D341Med (cell line): Measurements from ENCODE around the gene ZC3H12C.
A peak's percentile ranks its signal among the peaks of the same experiment; 100 is the strongest.

ENCODE experiments used
- DNase-seq: peaks from one replicate; pipeline ENCODE4 v3.0.0; 2012; ENCODE audit warnings: low spot score

The ZC3H12C gene

DNA sequence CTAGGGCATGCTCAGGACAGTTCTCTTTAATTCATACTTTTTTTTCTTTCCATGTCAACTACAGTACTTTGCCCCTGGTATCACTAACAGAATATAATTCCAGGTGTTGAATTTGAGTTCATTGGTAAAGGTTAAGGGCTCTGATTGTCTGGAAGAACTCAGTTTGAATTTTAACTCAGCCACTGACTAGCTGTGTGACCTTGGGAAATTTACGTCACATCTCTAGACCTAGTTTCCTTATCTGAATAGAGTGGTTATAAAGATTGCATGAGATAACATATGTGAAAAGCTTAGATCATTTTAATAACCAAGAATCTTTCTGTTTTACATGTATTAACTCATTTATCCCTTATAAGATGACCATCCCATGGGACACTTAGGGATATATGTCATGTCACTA is 15.8 kb upstream of the ZC3H12C start:
- DNase-seq: no peak

DNA sequence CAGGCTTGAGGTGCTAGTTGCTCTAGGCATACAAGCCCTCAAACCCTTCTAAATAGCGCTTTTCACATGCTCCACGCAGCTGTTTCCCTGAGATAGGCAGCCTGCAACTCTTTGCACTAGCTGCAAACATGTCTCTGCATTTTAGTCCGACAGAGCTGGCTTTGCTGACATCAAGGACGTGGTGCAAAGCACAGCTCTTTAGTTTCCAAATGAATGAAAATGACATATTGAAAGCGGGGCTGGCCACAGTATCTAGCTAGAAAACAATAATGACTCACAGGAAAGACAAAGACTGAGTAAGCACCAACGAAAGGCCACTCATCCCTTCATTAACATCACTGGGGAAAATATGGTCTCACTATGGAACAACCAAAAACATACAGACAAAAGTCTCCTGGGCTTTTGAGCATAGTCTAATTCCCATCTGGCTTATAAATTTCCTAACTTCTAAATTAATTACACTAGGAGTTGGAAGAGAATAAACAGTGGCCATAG is 15.3 kb upstream of the ZC3H12C start:
- DNase-seq: no peak

DNA sequence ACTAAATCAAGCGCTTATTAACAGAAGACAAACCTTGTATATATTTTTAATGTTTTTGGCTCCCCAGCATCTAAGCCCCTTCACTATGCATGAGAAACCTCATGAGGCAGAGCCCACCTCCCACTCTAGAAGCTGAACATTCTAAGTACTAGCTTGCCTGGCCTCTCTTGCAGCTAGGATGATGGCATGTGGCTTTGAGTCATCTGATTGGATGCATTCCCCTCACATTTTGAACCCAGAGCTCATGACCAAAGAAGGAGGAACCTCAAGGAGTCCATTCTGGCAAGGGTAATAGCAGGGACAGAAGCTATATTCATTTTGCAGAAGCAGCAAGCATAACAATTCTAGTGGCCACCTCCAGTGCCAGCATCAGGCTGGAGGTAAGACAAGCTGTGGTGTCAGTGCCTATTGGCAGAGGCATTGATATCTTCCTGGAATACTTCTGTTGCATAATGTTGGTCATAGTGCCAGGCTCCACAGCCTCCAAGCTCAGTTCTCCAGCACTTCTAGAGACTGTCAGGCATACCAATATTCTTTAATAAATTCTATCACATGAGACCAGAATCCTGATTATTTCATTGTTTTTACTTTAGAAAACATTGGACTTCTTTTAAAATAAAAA is 14.2 kb upstream of the ZC3H12C start:
- no peak for DNase-seq

DNA sequence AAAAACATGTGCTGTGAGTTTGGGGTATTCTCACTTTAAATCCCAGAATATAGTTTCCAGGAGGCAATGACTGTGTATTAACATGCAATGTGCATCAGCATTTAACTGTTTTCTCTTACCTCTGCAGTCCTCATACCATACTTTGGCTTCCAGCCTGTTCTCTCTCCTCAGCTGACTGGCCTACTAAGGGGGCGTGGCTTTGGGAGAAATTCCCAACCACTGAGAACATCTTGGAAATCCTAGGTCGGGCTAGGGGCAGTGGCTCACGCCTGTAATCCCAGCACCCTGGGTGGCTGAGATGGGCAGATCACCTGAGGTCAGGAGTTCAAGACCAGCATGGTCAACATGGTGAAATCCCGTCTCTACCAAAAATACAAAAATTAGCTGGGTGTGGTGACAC is 13.5 kb upstream of the ZC3H12C start:
- no peak for DNase-seq

DNA sequence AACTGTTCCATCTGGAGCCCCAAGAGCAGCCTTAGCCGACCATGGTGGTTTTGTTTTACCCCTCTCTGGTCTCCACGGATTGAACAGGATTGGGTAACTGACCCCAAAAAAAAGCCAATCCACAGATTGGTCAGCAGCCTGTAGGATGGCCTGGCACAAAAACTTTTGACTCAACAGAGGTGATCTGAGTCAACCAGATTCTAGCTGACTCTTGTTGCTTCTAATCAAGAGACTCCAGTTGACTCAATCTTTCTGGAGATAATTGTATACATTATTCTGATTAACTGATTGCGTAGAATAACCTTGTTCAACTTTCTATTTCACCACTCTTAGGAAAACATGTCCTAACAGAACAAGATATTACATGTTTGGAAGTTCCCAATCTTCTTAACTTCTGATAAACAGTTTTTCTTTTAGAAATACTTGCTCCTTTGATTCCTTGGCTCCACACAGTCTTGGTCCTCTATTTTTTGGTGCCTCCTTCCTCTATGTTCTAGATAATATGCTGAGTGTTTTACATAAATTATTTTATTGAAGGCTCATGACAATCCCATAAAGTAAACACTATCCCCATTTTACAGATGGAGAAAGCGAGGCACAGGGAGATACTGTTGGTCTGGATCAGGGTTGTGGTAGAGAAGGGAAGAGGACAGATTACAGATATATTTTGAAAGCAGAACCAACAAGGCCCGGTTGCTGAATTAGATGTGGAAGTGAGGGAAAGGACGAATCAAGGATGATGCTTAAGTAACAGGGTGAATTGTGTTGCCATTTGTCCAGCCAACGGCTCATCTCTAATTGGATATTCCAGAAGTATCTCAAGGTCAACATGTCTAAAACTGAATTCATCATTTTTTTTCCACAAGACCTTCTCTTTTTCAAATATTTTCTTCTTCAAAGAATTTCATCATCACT is 11.5 kb upstream of the ZC3H12C start:
- DNase-seq: no peak

DNA sequence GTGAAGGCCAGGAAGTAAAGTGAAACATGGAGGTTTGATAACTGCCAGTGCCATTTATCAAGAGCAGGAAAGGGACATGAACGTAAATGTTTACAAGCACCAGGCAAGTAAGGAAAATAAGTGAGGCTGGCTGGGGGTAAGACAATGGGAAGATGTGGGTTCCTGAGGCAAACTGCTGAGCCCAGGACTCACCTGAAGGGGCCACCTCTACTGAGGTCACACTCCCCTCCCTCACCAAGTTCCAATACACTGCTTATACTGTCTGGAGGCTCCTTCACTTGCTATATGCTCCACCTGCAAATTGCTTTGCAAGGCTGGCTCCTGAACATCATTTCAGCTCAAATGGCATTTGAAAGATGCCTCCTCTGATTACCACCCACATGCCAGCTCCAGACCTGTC is 10.3 kb upstream of the ZC3H12C start:
- no peak for DNase-seq

DNA sequence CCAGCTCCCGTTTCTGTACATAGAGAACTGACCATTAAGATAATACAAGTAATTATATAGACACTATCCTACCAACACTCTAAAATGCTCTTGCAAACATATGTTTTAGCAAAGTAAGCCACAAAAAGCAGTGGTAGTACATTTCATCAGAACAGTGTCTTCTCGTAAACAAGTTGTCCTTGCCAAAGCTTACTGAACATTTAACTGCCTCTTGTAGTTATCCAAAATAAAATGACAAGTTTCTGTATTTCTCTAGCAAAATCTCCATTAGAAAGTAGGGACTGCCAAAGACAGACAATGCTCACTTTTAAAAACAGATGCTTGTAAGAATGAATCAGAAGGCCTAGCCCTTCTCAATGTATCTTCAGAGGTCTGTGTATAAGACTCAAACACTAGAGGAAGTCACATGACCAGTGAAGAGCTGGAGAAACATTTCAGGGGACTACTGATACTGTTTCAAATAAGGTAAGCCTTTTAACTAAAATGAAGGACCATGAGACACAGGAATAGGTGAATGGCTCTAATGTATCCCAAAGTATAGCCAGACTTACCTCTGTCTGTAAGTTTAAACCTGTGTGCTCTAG is 7.8 kb upstream of the ZC3H12C start:
- no peak for DNase-seq

DNA sequence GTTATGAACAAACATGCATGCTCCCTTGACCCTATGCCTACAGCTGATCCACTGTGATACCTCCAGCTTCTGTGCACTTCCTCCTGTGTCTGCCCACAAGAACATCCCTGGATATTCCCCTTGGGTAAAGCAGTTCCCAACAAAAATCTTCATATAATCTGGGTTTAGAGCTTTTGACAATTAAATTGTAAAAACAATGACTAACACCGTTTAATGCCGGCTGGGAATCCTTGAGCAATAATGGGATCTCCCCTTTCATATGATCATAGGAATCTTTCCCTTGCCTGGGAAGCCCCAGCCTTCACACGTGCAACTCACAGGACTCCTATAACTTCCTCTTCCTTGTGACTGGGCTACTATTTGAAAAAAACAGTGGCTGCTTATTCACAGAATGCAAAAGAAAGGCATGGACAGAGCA is 6.3 kb upstream of the ZC3H12C start:
- no peak for DNase-seq

DNA sequence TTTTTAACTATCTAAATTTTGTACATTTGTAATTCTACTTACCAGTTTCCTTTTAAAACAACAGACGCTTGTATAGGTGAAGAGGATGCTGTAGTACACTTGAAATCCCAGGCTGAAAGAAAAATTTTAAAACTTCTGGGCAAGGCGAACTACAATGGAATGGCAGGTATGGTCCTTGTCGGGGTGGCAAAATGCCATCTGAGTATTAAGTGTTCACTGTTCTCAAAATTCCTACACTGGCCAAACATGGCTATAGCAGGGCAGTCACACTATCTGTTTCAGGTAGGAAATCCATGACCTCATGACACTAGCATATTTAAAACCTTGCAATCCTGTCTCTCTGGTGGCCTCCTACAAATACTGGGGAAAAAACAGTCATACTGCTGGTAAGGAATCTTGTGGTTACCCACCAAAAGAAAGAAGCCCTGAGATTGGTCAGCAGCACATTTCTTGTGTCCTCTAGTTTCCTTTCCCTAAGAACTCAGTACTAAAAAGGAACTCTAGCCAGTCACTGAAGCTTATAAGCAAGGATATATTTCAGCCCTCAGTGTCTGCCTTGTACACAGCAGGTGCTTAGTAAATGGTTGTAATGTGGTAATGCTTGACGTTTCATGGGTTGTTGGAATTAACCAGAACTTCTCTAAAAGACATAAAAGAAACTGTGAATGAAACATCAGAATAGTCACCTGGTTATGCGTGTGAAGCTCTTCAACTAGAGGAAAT is 5.2 kb upstream of the ZC3H12C start:
- no peak for DNase-seq

DNA sequence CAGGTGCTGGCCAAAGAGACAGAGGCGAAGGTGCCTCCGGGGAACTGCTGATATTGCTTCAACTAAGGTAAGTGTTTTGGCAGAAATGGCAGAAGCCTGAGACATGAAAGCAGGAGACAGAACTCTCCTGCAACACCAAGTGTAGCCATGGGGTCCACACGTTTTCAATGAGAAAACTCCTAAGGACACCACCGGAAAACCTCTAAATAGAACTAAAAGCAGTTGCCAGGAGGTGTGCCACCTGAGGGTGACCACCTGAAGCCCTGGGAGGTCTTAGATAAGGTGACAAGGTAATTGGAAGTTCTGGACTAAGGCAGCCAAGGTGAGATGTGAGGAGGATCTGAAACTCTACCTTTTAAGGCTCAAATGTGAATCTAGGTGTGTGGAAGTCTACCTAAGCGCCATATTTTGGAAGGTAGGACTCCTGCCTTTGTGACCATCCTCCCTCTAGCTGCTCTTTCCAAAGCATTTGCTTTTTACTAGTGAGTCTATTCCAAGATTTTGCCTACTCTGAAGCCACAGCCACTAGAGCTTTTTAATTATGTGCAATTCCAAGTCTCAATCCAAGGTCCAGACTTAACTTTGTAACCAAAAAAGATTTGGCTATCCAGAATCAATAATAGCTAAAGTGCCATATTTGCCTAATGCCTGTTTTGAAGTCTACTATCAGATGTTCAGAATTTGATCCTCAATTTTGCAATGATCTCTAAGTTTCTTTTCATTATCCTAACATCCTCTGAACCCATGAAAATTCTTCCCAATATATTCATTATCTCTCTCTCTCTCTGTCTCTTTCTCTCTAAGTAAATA is 4.5 kb upstream of the ZC3H12C start:
- no peak for DNase-seq

DNA sequence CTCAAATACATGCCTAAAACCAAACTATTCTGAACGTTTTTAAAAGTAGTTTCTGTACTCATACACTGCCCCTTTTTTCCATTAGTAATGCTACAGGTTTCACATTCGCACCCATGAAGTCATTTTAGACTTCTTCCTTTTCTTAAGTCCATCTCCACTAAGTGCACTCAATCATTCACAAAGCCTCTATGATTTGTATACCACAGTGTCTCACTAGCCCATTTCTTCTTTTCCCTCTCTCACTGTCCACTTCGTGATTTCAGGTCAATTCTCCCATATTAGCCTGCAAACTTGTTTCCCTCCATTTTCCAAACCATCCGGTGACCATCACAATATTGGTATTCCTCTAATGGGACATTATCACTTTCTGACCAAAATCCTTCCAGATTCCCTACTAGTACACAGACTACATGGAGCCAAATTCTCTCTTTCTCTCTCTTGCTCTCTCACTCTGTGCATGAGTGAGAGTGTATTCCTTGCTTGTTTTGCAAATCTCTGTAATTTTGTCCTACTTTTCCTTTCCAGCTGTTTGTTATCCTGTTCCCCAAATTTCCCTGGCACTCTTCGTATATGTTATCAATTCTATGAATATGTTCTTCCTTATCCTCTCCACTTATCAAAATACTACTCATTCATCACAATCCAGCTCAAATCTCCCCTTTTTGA is 3.4 kb upstream of the ZC3H12C start:
- no peak for DNase-seq

DNA sequence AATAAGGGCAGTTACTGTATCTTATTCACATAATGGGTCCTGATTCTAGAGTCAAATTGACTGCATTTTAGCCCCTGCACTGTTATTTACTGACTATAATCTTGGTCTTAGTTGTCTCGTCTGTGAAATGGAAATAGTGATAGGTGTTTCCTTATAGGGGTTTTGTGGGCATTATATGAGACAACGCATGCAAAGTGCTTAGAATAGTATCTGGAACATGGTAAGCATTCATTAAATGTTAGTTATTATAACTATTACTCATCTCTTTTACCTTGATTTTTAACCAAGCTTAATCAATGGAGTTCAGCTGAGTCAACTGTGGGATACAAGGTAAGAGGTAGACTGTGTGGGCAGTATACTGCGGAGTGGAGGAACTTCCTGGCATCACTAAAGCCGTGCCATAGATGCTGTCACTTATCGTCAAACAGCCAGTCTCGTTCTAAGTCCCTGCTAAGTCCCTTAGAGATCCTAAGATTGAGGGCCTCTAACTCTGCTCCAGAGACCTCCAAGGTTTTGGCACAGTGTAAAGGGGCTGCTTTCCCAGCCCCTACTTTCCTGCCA is 2.6 kb upstream of the ZC3H12C start:
- DNase-seq: no peak

DNA sequence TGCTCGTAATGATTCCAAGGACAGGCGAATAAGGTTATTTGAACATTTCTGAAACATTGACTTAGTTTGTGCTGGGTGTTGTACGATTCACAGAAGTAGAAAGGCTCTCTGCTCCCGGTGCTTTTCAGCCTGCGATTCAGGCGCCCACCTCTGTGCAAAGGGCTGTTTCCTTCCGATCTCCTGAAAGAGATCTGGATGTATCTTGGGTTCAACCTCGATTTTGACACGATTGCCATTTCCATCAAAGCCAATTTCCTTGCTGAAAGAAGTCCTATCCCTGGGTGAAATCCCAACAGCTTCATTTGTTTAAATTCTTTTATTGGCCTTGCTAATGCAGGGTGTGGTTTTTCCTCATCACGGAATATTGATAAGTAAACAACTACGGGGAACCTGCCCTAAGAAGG is 1.1 kb upstream of the ZC3H12C start:
- no peak for DNase-seq

DNA sequence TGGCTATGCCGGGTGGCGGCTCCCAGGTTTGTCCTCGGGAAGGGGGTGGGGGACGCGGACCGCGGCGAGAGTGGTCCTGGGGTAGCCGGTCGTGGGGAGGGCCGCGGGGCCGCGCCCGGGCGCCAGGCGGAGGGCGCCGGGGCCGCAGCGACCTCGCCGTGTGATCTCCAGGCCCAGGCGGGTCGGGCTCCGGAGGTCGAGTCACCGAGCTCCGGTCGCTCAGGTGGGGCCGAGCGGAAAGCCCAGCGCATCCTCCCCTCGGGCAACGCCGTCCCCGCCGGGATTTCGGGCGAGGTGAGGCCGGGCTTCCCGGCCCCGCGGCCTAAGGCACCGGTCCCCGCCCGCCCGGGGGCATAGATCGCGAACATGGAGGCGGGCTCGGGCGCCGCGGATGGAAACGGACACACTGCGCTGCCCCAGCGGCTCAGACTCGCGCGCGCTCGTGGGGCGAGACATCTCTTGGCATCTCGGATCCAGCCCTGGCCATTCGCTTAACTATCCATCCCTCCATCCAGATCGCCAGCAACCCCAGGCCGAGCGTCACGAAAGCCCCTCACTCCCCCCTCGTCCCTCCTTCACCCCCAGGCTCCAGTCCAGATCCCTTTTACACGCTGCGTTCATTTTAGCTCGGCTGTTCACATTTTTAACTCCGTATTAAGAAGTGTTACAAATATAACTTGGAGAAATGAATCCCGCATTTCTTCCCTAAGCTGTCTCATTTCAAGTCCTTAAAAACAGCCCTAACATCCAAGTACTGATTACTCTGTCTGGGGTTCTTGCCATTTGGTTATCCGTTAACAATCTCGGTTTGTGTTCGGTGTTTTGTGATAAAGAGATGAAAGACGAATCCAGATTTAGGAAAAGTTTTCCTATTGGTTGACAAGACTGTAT is 460 bp downstream of the ZC3H12C start:
- peak; percentile 69 for DNase-seq

DNA sequence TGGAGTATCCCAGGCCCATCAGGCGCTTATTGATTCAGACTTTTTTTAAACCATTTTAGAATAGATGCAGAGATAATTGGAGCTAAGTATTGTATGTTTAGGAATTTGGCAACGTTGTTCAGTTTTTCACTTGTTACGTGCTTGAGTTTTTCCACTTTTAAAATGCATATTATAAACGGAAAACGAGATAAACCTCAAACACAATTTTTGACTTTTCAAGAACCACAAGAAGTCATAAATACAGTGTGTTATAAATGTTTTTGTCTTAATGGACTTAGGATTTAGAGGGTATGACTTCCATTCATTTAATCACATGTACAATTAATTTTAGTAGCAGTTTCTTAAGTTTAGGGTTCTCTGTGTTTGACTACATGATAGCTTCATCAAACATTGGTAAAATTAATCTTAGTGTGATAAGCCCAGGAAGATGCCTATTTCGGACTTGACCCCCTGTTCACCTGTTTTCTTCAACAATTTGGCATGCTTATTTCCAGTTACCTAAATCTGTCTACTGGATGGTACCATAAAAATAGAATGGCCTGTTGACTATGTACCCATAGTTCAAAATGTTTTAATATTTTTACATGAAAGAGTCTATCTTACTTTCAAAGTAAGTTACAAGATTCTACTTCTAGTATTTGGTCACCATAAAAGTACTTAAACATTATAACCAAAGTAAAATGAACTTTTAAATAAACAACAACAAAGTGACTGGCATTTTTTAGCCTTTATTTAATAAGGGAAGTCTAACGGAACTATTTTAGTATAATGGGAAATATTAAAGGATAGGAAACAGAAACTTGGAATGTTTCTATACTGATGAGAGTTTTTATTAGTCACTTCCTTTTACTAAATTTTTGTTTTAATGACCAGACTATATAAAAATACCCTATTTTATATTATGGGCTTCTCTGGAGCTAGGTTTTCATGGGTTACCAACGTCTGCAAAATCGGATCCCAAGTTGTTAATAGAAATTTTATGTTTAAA is 1.4 kb downstream of the ZC3H12C start:
- DNase-seq: no peak

DNA sequence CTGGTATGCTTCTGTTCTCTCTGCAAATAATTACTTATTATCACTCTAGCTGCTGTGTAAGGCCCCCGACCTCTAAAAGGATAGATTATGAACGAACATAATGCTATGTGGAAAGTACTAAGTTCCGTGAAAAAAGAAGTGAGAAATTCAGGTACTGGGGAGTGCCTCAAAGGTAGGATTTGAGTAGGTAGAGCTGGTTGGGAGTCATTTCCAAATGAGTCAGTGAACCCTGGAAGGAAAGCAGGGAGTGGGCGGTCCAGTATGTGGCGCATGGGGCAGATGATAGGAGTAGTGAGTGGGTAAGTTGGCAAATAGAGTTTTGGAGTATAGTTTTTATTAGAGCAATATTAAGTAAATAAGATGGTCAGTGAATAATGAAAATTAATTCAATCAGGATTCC is 2.4 kb downstream of the ZC3H12C start:
- no peak for DNase-seq

DNA sequence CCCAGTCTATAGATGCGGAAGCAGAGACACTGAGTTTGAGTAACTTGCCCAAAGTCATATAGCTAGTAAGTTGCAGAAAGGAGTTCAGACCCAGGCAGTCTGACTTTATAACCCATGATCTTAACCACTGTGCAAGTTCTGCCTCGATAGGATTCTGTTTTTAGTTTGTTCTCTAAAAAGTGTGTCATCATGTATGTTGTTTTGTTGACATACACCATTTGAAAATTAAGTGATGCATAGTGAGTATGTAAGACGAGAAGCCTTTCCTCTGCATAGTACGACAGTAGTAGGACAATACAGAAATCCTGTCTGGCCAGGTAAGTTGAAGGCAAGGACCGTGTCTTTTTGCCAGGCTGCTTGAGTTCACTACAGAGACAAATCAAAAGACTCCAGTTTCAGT is 3.3 kb downstream of the ZC3H12C start:
- no peak for DNase-seq

DNA sequence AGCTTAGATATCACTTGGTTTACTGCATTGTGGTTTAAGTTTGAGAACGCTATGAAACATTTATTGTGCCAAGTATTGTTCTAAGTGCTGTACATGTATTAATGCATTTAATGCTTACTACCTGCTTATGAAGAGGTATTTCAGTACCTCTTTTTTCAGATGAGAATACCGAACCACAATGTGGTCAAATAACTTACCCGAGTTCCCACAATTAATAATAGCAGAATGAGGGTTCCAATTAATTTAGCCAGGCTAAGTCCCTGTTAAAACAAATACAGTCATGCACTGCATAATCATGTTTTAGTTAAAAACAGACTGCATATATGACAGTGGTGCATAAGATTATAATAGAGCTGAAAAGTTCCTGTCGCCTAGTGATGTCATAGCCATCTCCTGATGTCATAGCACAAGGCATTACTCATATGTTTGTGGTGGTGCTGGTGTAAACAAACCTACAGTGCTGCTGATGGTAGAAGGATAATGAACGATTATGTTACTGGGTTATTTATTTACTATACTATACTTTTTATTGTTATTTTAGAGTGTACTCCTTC is 4.3 kb downstream of the ZC3H12C start:
- DNase-seq: no peak
